Central memory CD8-positive, alpha-beta T cell (primary cell): ENCODE results near the gene AKR1C1.
"Not testable (repeated sequence)": the region's sequence is repeated elsewhere in the genome, so short reads cannot be mapped to it uniquely, and the experiment has no call there.

Experiments
- ATAC-seq: fragments of 150-1000 bp; cut with Tn5 transposase; replicated peaks from 2 replicates; pipeline ENCODE4 v1.10.0; 2022; ENCODE audit warnings: mild to moderate bottlenecking, moderate FRiP score, moderate number of reproducible peaks; ENCODE audit not compliant: poor library complexity, severe bottlenecking; ENCODE audit errors: extremely low read depth
- DNase-seq, 2 donors: peaks; one replicate each; pipeline ENCODE4 v3.0.0; 2021; ENCODE audit warnings: low spot score in 2 of 2
- H3K27ac Mint-ChIP-seq: one replicate; pipeline ENCODE4 v1.8.0; 2022; ENCODE audit warnings: low read depth, mild to moderate bottlenecking, moderate library complexity, mixed read lengths
- H3K27me3 Mint-ChIP-seq: one replicate; pipeline ENCODE4 v1.8.0; 2022; ENCODE audit warnings: mixed read lengths
- H3K36me3 Mint-ChIP-seq: one replicate; pipeline ENCODE4 v1.8.0; 2022; ENCODE audit warnings: mild to moderate bottlenecking, moderate library complexity, mixed read lengths; ENCODE audit not compliant: insufficient read depth
- H3K4me1 Mint-ChIP-seq: one replicate; pipeline ENCODE4 v1.8.0; 2022; ENCODE audit warnings: mixed read lengths
- H3K4me3 Mint-ChIP-seq: one replicate; pipeline ENCODE4 v1.8.0; 2022; ENCODE audit warnings: mild to moderate bottlenecking, moderate library complexity, mixed read lengths
- H3K9me3 Mint-ChIP-seq: one replicate; pipeline ENCODE4 v1.8.0; 2022; ENCODE audit warnings: mixed read lengths

Gene AKR1C1

DNA sequence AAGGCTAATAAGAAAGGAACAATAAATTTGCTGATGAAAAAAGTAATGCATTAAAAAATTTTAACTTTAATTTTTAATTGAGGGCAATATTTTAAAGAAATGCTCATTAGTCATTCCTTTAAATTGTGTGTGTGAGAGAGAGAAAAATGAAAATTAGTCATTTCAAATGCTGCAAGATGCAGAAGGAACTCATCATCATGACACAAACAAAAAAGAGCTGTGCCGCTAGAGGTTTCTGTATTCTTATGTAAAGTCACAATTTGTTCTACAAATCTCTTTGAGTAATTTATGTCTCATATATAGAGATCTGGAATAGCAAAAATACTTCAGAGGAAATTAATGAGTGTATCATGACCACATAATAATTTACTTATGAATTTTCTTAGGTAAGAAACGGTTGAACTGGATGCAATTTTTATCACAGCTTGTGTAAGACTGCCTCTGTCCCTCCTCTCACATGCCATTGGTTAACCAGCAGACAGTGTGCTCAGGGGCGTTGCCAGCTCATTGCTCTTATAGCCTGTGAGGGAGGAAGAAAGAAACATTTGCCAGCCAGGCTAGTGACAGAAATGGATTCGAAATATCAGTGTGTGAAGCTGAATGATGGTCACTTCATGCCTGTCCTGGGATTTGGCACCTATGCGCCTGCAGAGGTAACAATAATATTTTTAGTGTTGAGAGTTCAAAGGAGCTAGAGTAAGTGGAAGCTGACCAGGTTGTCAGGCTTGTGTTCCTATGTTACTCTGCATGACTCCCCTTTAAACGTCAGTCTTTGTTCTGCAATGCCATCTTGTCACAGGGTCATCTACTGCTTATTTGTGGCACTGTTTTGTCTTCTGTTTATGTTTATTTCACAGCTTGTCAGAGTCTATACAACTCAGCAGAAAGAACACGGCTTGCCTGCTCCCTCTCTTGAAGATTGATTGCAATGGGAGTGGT, at the start of gene AKR1C1:
Gene AKR1C1, plus strand, starts transcription at position 540 of the 939 bp plus-strand sequence. Its CDS starts 30 bp downstream, at position 570.
- ATAC-seq, DNase-seq, H3K4me1 Mint-ChIP-seq, H3K9me3 Mint-ChIP-seq, H3K27me3 Mint-ChIP-seq, H3K36me3 Mint-ChIP-seq, H3K4me3 Mint-ChIP-seq, H3K27ac Mint-ChIP-seq: not testable (repeated sequence)

- no peaks in the 10 kb centered on the region for H3K36me3 Mint-ChIP-seq
Measured at GRCh38 chr10:4914213-4914850, 48.9 kb upstream of the AKR1C1 start.

GRCh38 chr10:4916086-4916716, 47.0 kb upstream of the AKR1C1 start:
- Mint-ChIP-seq H3K36me3 (no peaks in the 10 kb centered on the region), H3K4me1 (no peaks in the 10 kb centered on the region), H3K9me3 (no peaks in the 10 kb centered on the region), H3K27ac (no peak overlapping the region), H3K4me3 (no peak overlapping the region), H3K27me3 (peaks cover 14% of the 10 kb centered on the region)
- DNase-seq (no peak), ATAC-seq (no peak)

More at GRCh38 chr10:4914213-4914850, 48.9 kb upstream of the AKR1C1 start:
- Mint-ChIP-seq H3K4me3 (no peak overlapping the region), H3K4me1 (no peaks in the 10 kb centered on the region), H3K9me3 (no peaks in the 10 kb centered on the region), H3K27me3 (peaks cover 31% of the 10 kb centered on the region), H3K27ac (no peak overlapping the region)
- DNase-seq = no peak
- no peak for ATAC-seq

DNA sequence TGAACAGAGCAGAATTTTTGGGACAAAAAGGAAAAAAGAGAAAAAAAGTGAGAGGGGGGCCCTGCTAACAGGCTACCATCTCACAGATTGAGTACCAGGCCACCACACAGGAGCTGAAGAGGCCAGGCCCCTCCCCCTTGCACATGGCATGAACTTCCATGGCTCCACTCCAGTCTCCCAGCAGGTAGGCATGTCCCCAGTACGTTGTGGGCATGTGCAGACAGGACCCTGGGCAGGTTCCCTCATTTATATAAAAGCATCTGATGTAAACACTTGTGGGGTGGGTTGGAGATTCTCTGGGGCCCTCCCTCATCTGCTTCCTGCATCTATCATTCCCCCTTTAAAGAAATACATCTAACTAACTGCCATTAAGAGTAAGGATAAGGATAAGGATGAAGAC, 45.0 kb upstream of the AKR1C1 start:
- H3K36me3 Mint-ChIP-seq = no peaks in the 10 kb centered on the region
- no peaks in the 10 kb centered on the region for H3K4me1 Mint-ChIP-seq
- DNase-seq = no peak
- no peak for ATAC-seq
- peaks cover 27% of the 10 kb centered on the region for H3K27me3 Mint-ChIP-seq
- no peak overlapping the region for H3K4me3 Mint-ChIP-seq
- no peak overlapping the region for H3K27ac Mint-ChIP-seq
- no peaks in the 10 kb centered on the region for H3K9me3 Mint-ChIP-seq

GRCh38 chr10:4924482-4924881, 38.7 kb upstream of the AKR1C1 start:
- DNase-seq, H3K36me3 Mint-ChIP-seq, H3K4me1 Mint-ChIP-seq, H3K4me3 Mint-ChIP-seq, ATAC-seq, H3K27ac Mint-ChIP-seq: not testable (repeated sequence)
- peaks cover 16% of the 10 kb centered on the region for H3K9me3 Mint-ChIP-seq
- peaks cover 29% of the 10 kb centered on the region for H3K27me3 Mint-ChIP-seq

DNA sequence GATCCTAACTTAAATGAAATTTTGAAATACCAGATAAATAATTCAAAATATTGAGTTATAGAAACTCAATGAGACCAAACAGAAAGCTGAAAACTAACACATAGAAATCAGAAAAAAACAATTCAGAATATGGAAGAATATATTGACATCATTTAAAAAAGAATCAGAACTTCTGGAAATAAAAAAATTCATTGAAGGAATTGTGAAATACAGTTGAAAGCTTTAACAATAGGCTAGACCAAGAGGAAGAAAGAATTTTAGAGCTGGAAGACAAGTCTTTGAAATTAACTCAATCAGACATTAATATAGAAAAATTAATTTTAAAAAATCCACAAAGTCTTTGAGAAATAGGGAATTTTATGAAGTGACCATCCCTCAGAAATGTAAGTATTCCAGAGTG, 36.8 kb upstream of the AKR1C1 start:
- Mint-ChIP-seq H3K9me3 (peaks cover 16% of the 10 kb centered on the region), H3K4me1 (no peaks in the 10 kb centered on the region), H3K27ac (no peak overlapping the region), H3K27me3 (peaks cover 27% of the 10 kb centered on the region), H3K36me3 (no peaks in the 10 kb centered on the region), H3K4me3 (no peak overlapping the region)
- ATAC-seq (no peak), DNase-seq (no peak)

- Mint-ChIP-seq H3K9me3 (no peaks in the 10 kb centered on the region), H3K36me3 (no peaks in the 10 kb centered on the region), H3K4me3 (no peak overlapping the region), H3K4me1 (no peaks in the 10 kb centered on the region), H3K27ac (no peak overlapping the region), H3K27me3 (peaks cover 32% of the 10 kb centered on the region)
- ATAC-seq = no peak
- no peak for DNase-seq
Measured at GRCh38 chr10:4931587-4931986, 31.6 kb upstream of the AKR1C1 start.

DNA sequence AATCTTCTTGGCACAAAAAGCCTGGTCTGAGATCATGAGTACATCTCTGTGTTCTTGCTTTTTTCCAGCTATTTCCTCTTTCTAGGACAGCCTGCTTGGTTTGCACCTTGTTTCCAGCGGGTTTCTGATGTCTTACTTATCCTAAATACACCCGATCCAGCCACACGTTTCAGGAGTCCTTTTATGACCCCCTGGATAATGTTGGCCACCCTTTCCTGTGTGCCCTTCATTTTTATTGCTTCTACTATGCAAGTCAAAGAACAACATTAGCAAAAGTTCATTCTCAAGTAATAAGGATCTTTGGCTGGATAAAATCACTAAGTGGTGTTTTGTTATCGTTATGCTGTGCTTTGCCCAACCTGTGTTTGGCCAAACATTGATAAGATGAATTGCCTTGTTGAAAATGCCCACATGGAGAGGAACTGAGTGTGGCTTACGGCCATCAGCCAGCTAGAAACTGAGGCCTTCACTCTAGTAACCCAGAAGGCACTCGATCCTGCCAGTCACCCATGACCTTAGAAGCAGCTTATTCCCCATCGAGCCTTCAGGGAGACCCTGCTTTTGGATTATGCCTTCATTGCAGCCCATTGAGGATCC, 28.7 kb upstream of the AKR1C1 start:
- no peak for ATAC-seq
- Mint-ChIP-seq H3K27me3 (peaks cover 50% of the 10 kb centered on the region), H3K4me3 (no peak overlapping the region), H3K36me3 (no peaks in the 10 kb centered on the region), H3K27ac (no peak overlapping the region), H3K4me1 (no peaks in the 10 kb centered on the region), H3K9me3 (no peaks in the 10 kb centered on the region)
- no peak for DNase-seq

- no peak for DNase-seq
- peaks cover 56% of the 10 kb centered on the region for H3K27me3 Mint-ChIP-seq
- peaks cover 2% of the 10 kb centered on the region for H3K36me3 Mint-ChIP-seq
- H3K4me3 Mint-ChIP-seq = no peak overlapping the region
- no peaks in the 10 kb centered on the region for H3K9me3 Mint-ChIP-seq
- H3K27ac Mint-ChIP-seq = no peak overlapping the region
- H3K4me1 Mint-ChIP-seq = no peaks in the 10 kb centered on the region
- no peak for ATAC-seq
Measured at GRCh38 chr10:4937346-4937745, 25.9 kb upstream of the AKR1C1 start.

DNA sequence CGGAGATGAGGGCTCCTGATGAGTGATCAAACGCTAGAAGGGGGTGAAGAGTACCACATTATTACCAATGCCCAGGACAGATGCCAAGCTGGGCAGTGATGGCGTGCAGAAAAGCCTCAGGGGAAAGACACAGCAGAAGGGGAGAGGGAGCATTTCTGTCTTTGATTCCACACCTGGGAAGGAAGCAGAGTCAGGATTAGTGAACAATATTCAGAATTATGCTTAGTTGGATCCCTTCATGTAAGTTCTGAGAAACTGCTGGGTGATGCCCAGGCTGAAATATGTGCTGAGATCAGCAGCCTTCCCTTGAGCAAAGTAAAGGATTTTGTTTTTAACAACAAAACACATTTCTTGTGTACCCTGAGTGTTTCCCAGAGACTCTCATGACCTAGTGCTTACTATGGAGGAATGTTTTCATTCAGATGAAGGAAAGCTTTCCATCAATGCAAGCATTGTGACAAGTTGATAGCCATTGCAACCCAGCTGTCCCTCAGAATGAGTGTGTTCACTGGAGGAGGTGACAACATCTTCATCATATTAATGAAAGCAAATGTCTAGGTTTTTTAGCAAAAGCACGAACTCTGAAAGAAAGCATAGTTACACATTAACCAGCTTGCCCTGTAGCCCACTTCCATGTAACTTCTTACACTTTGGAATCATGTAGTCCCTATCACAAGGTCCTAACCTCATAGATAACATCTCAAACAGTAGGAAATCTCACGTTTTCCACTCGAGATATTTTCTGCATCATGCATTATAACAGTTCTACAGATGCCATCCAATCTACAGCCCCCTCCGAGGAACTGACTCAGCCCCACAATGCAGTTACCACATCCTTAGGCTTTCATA, 23.8 kb upstream of the AKR1C1 start:
- Mint-ChIP-seq H3K27me3 (peaks cover 47% of the 10 kb centered on the region), H3K4me3 (no peak overlapping the region), H3K36me3 (peaks cover 2% of the 10 kb centered on the region), H3K4me1 (no peaks in the 10 kb centered on the region), H3K27ac (no peak overlapping the region), H3K9me3 (no peaks in the 10 kb centered on the region)
- no peak for DNase-seq
- no peak for ATAC-seq

GRCh38 chr10:4940073-4940428, 23.2 kb upstream of the AKR1C1 start:
- not testable (repeated sequence) for H3K4me1 Mint-ChIP-seq

GRCh38 chr10:4940909-4941308, 22.3 kb upstream of the AKR1C1 start:
- DNase-seq, H3K36me3 Mint-ChIP-seq, H3K4me3 Mint-ChIP-seq, ATAC-seq, H3K4me1 Mint-ChIP-seq, H3K9me3 Mint-ChIP-seq, H3K27ac Mint-ChIP-seq: not testable (repeated sequence)
- H3K27me3 Mint-ChIP-seq = peaks cover 39% of the 10 kb centered on the region

More at GRCh38 chr10:4940073-4940428, 23.2 kb upstream of the AKR1C1 start:
- DNase-seq, H3K27ac Mint-ChIP-seq, ATAC-seq, H3K4me3 Mint-ChIP-seq, H3K36me3 Mint-ChIP-seq, H3K9me3 Mint-ChIP-seq: not testable (repeated sequence)
- peaks cover 47% of the 10 kb centered on the region for H3K27me3 Mint-ChIP-seq
